OCI-LY7 (cell line): Measurements from ENCODE around the gene CUEDC2. TPM values are rescaled to one million over a fixed set of nuclear protein-coding genes. Genes with fewer than 3 reads are reported as not detected.
"Not testable (repeated sequence)": the region's sequence is repeated elsewhere in the genome, so short reads cannot be mapped to it uniquely, and the experiment has no call there.

Experiments used
- BruUV-seq: library from RNA; stranded (reverse); fragments of 400-500 nt; replicated peaks from 2 replicates; lab custom pipeline; 2021; lab: Mats Ljungman, UMichigan
- CTCF ChIA-PET: fragments of 300-600 bp; sonication (Branson Sonifier 250); formaldehyde crosslinking; loops from one replicate; lab custom pipeline; 2022; ENCODE audit warnings: antibody characterized with exemption; ENCODE audit not compliant: unreplicated experiment; lab: Charles Lee
- POLR2A ChIA-PET: fragments of 300-600 bp; sonication (Branson Sonifier 250); formaldehyde crosslinking; loops from one replicate; lab custom pipeline; 2022; ENCODE audit warnings: antibody characterized with exemption; lab: Charles Lee
- DNase-seq: peaks from one replicate; pipeline ENCODE4 v3.0.0-alpha.2; 2015; ENCODE audit warnings: low spot score
- H2AFZ ChIP-seq: fragments of 200-600 bp; sonication (generic), shearing (Covaris generic); 2 replicates; pipeline ENCODE4 v1.6.1; 2014; ENCODE audit warnings: mild to moderate bottlenecking, antibody characterized with exemption, low read length, moderate library complexity
- H3K27ac ChIP-seq: fragments of 200-600 bp; sonication (generic); 2 replicates; pipeline ENCODE4 v1.5.1; 2014; ENCODE audit warnings: mixed run types, low read depth, mild to moderate bottlenecking, moderate library complexity, low read length, inconsistent platforms; ENCODE audit not compliant: poor library complexity, severe bottlenecking
- H3K36me3 ChIP-seq: fragments of 200-600 bp; sonication (generic); 2 replicates; pipeline ENCODE4 v1.6.1; 2014; ENCODE audit warnings: mild to moderate bottlenecking, antibody characterized with exemption, low read length, moderate library complexity, mixed read lengths; ENCODE audit not compliant: insufficient read depth
- H3K4me1 ChIP-seq: fragments of 200-600 bp; sonication (generic); 2 replicates; pipeline ENCODE4 v1.5.1; 2014; ENCODE audit warnings: mild to moderate bottlenecking, low read length; ENCODE audit not compliant: insufficient read depth, poor library complexity, severe bottlenecking
- H3K4me2 ChIP-seq: fragments of 200-600 bp; sonication (generic); 2 replicates; pipeline ENCODE4 v1.6.1; 2014; ENCODE audit warnings: mild to moderate bottlenecking, low read length
- H3K4me3 ChIP-seq: fragments of 200-600 bp; sonication (generic); 2 replicates; pipeline ENCODE4 v1.5.1; 2014; ENCODE audit warnings: mild to moderate bottlenecking, low read depth, low read length; ENCODE audit not compliant: poor library complexity, severe bottlenecking
- H3K79me2 ChIP-seq: fragments of 200-600 bp; sonication (generic); 2 replicates; pipeline ENCODE4 v1.6.1; 2016; ENCODE audit warnings: low read depth, mild to moderate bottlenecking, low read length, moderate library complexity, mixed read lengths; ENCODE audit not compliant: insufficient read depth
- H3K9me2 ChIP-seq: fragments of 200-600 bp; sonication (generic); 2 replicates; pipeline ENCODE4 v1.6.1; 2016; ENCODE audit warnings: mild to moderate bottlenecking, low read length, mixed read lengths; ENCODE audit not compliant: insufficient read depth
- H3K9me3 ChIP-seq: fragments of 200-600 bp; sonication (generic); 2 replicates; pipeline ENCODE4 v1.6.1; 2014; ENCODE audit warnings: mild to moderate bottlenecking, mixed run types, low read length, mixed read lengths
- H4K20me1 ChIP-seq: fragments of 200-600 bp; sonication (generic); 2 replicates; pipeline ENCODE4 v1.6.1; 2014; ENCODE audit warnings: mild to moderate bottlenecking, antibody characterized with exemption, low read length, moderate library complexity, mixed read lengths; ENCODE audit not compliant: insufficient read depth
- CTCF ChIP-seq: fragments of 200-600 bp; sonication (generic); conservative IDR thresholded peaks from 2 replicates; pipeline ENCODE4 v1.5.1; 2014; ENCODE audit warnings: mild to moderate bottlenecking, antibody characterized with exemption, low read length, moderate library complexity, mixed read lengths
- EZH2phosphoT487 ChIP-seq: fragments of 200-600 bp; sonication (generic); IDR thresholded peaks from 2 replicates; pipeline ENCODE4 v1.6.1; 2018; ENCODE audit warnings: low read depth, borderline replicate concordance, mild to moderate bottlenecking, mixed run types, antibody characterized with exemption, low read length, moderate library complexity, mixed read lengths
- intact Hi-C: fragments of 100-400 bp; cut with micrococcal nuclease; formaldehyde crosslinking; loops from one replicate; pipeline ENCODE4 v1.10.0; 2022; ENCODE audit not compliant: unreplicated experiment
- total RNA-seq, 2 experiments: library from RNA; depleted of rRNA in 1 of 2; stranded (reverse); fragments of >200 nt in 1 of 2; shearing (Covaris generic) in 1 of 2; gene quantifications; 2 replicates each; pipeline ENCODE4 v1.2.3, GENCODE V29; 2014 to 2022

CUEDC2 gene
- total RNA-seq, 2 experiments from 2014 or later = 48.9 to 73.3 TPM

DNA sequence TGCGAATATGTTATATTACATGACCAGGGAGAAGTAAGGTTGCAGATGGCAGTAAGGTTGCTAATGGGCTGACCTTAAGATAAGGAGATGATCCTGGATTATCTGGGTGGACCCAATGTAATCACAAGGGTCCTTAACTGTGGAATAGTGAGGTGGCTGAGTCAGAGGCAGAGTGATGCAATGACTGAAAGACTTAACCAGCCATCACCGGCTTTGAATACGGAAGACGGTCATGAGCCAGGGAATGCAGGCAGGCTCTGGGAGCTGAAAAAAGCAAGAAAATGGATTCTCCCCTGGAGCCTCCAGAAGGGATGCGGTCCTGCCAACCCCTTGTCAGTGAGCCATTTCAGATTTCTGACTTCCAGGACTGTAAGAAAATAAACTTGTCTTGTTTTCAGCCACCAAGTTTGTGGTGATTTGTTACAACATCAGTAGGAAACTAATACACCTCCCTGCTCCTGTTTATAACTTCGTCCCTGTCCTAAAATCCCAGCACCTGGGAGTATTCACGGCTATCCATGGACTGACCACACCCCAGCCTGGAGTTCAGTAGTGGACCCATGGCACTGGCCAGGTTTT lies 23.6 kb upstream of the CUEDC2 start:
- POLR2A ChIA-PET = no interaction called here
- H3K9me3 ChIP-seq = no peaks in the 10 kb centered on the region
- CTCF ChIA-PET = no interaction called here
- intact Hi-C loops = no loop called here
- no peak overlapping the region for H3K4me3 ChIP-seq
- DNase-seq = no peak
- H3K79me2 ChIP-seq = peaks cover 11% of the 10 kb centered on the region
- no peak overlapping the region for H3K4me2 ChIP-seq
- no peak overlapping the region for H2AFZ ChIP-seq
- H3K4me1 ChIP-seq = peaks cover 24% of the 10 kb centered on the region
- TSS peak; percentile 64 for BruUV-seq
- H3K36me3 ChIP-seq = peaks cover 45% of the 10 kb centered on the region
- H4K20me1 ChIP-seq = no peaks in the 10 kb centered on the region
- no peaks in the 10 kb centered on the region for H3K9me2 ChIP-seq
- no peak overlapping the region for H3K27ac ChIP-seq
- TF ChIP-seq EZH2phosphoT487 (no peak), CTCF (no peak)

DNA sequence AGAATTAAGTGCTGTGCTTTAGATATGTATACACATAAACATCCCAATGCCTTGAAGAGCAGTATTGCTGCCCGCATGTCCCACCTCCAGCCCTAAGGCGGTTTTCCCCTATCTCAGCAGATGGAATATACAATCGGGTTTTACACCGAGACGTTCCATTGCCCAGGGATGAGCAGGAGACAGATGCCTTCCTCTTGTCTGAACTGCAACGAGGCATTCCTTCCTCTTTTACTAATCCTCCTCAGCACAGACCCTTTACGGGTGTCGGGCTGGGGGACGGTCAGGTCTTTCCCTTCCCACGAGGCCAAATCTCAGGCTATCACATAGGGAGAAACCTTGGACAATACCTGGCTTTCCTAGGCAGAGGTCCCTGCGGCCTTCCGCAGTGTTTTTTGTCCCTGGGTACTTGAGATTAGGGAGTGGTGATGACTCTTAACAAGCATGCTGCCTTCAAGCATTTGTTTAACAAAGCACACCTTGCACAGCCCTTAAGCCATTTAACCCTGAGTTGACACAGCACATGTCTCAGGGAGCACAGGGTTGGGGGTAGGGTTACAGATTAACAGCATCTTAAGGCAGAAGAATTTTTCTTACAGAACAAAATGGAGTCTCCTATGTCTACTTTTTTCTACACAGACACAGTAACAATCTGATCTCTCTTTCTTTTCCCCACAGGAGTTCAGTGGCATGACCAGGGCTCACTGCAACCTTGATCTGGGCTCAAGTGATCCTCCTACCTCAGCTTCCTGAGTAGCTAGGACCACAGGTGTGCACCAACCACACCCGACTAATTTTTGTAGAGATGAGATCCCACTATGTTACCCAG lies 22.5 kb upstream of the CUEDC2 start:
- H3K4me1 ChIP-seq = peaks cover 18% of the 10 kb centered on the region
- DNase-seq, POLR2A ChIA-PET, H3K9me3 ChIP-seq, CTCF ChIA-PET, H3K4me2 ChIP-seq, H4K20me1 ChIP-seq, H3K4me3 ChIP-seq, H2AFZ ChIP-seq, H3K27ac ChIP-seq, H3K9me2 ChIP-seq, BruUV-seq: not testable (repeated sequence)
- intact Hi-C loops = loop anchor here (5.0 kb wide), 1 partner anchor 192 kb away; no protein-coding TSS in a partner anchor
- H3K79me2 ChIP-seq = peaks cover 13% of the 10 kb centered on the region
- peaks cover 47% of the 10 kb centered on the region for H3K36me3 ChIP-seq

- Histone ChIP-seq H3K79me2 (peaks cover 13% of the 10 kb centered on the region), H2AFZ (no peak overlapping the region), H3K4me3 (no peak overlapping the region), H3K36me3 (peaks cover 47% of the 10 kb centered on the region), H3K9me3 (no peaks in the 10 kb centered on the region), H3K9me2 (no peaks in the 10 kb centered on the region), H3K27ac (no peak overlapping the region), H3K4me1 (peaks cover 25% of the 10 kb centered on the region), H3K4me2 (no peak overlapping the region), H4K20me1 (no peaks in the 10 kb centered on the region)
- TF ChIP-seq EZH2phosphoT487 = no peak
- no peak for TF ChIP-seq CTCF
- intact Hi-C loops = loop anchor here (5.0 kb wide), 1 partner anchor 194 kb away; no protein-coding TSS in a partner anchor
- ChIA-PET CTCF (no interaction called here), POLR2A (interaction anchor here (0.7 kb wide), 2 partner anchors 94 to 1316 kb away, joined by 3 to 7 read pairs; no protein-coding TSS in a partner anchor)
- no peak for DNase-seq
- no TSS peak for BruUV-seq
These were observed 21.1 kb upstream of the CUEDC2 start for GRCh38 chr10:102453502-102453901.
